HG03025 (cell line): ENCODE results near the gene TRAPPC10.

ENCODE experiments used
- ATAC-seq: cut with Tn5 transposase; IDR thresholded peaks from one replicate; pipeline ENCODE4 v1.9.1; 2021; ENCODE audit warnings: mild to moderate bottlenecking, moderate library complexity; ENCODE audit not compliant: unreplicated experiment, low FRiP score

Gene TRAPPC10

GRCh38 chr21:44063151-44063912, 51.2 kb downstream of the TRAPPC10 start:
- ATAC-seq, result no peak

GRCh38 chr21:44064852-44065403, 52.8 kb downstream of the TRAPPC10 start:
- ATAC-seq, result no peak

GRCh38 chr21:44065428-44065827, 53.3 kb downstream of the TRAPPC10 start:
- no peak for ATAC-seq

GRCh38 chr21:44066116-44066515, 54.0 kb downstream of the TRAPPC10 start:
- ATAC-seq, result no peak

GRCh38 chr21:44067011-44067839, 55.1 kb downstream of the TRAPPC10 start:
- no peak for ATAC-seq

GRCh38 chr21:44070391-44070790, 58.3 kb downstream of the TRAPPC10 start:
- no peak for ATAC-seq

GRCh38 chr21:44071359-44072104, 59.4 kb downstream of the TRAPPC10 start:
- no peak for ATAC-seq

- ATAC-seq, result no peak
Measured at GRCh38 chr21:44072111-44072510, 60.0 kb downstream of the TRAPPC10 start.

GRCh38 chr21:44074315-44074958, 62.3 kb downstream of the TRAPPC10 start:
- ATAC-seq, result no peak

GRCh38 chr21:44076316-44076715, 64.2 kb downstream of the TRAPPC10 start:
- ATAC-seq, result no peak

GRCh38 chr21:44078411-44078981, 66.4 kb downstream of the TRAPPC10 start:
- no peak for ATAC-seq

GRCh38 chr21:44079446-44079845, 67.3 kb downstream of the TRAPPC10 start:
- ATAC-seq, result no peak

GRCh38 chr21:44079846-44080245, 67.7 kb downstream of the TRAPPC10 start:
- no peak for ATAC-seq

- ATAC-seq, result no peak
Measured at GRCh38 chr21:44082648-44083440, 70.7 kb downstream of the TRAPPC10 start.

- ATAC-seq, result no peak
Measured at GRCh38 chr21:44083631-44084291, 71.7 kb downstream of the TRAPPC10 start.

GRCh38 chr21:44084496-44085241, 72.6 kb downstream of the TRAPPC10 start:
- ATAC-seq, result no peak

- no peak for ATAC-seq
Measured at GRCh38 chr21:44085491-44086321, 73.6 kb downstream of the TRAPPC10 start.
